ENCODE results near the gene CAMK4.

GRCh38 chr5:111384220-111384619, 160.0 kb downstream of the CAMK4 start:
- no peak for TF ChIP-seq POLR2A (IDR thresholded peaks at IDR 0.05)
- no peak for TF ChIP-seq CTCF (IDR thresholded peaks at IDR 0.05)
